OCI-LY1 (cell line): ENCODE data around the gene MTM1.

Experiments
- CTCF ChIP-seq: fragments of 200-600 bp; sonication (generic), shearing (Covaris generic); IDR thresholded peaks from 2 replicates; pipeline ENCODE4 v1.5.1; 2017; ENCODE audit warnings: mild to moderate bottlenecking, antibody characterized with exemption, low read length, moderate library complexity, mixed read lengths
- EZH2 ChIP-seq: fragments of 200-600 bp; sonication (generic), shearing (Covaris generic); IDR thresholded peaks from 2 replicates; pipeline ENCODE4 v1.8.0; 2017; ENCODE audit warnings: borderline replicate concordance, mixed run types, mild to moderate bottlenecking, antibody characterized with exemption, low read length, moderate library complexity, mixed read lengths

GRCh38 chrX:150536455-150537116, 31.8 kb upstream of the MTM1 start:
- no peak for TF ChIP-seq EZH2
- peak; percentile 9; the same call in 1 of the 2 replicates for TF ChIP-seq CTCF
